BJ (cell line): ENCODE measurements around the gene PRSS33. TPM values are rescaled to one million over a fixed set of nuclear protein-coding genes. Genes with fewer than 3 reads are reported as not detected.

ENCODE experiments used
- CTCF ChIA-PET: fragments of 350-600 bp; formaldehyde crosslinking; extraction: SDS; loops from one replicate; lab custom pipeline; 2021; ENCODE audit warnings: antibody characterized with exemption, inconsistent platforms; lab: Yijun Ruan, JAX
- POLR2A ChIA-PET: fragments of 300-600 bp; sonication (Branson Sonifier 250); formaldehyde crosslinking; extraction: SDS; loops from one replicate; lab custom pipeline; 2021; ENCODE audit warnings: antibody characterized with exemption; lab: Charles Lee
- DNase-seq: peaks from one replicate; pipeline ENCODE4 v3.0.0-alpha.2; 2011; ENCODE audit warnings: low read depth
- H3K27me3 ChIP-seq: 2 replicates; pipeline ENCODE4 v1.6.0; 2011; ENCODE audit warnings: low read length; ENCODE audit not compliant: control insufficient read depth, insufficient read depth
- H3K36me3 ChIP-seq: 2 replicates; pipeline ENCODE4 v1.5.1; 2011; ENCODE audit warnings: low read length; ENCODE audit not compliant: control insufficient read depth, insufficient read depth
- H3K4me3 ChIP-seq: 2 replicates; pipeline ENCODE4 v1.5.1; 2011; ENCODE audit warnings: low read depth, mild to moderate bottlenecking, control low read depth, low read length
- CTCF ChIP-seq: IDR thresholded peaks from 2 replicates; pipeline ENCODE4 v1.5.1; 2011; ENCODE audit warnings: low read depth, mild to moderate bottlenecking, control low read depth, inconsistent platforms, low read length, moderate library complexity; ENCODE audit not compliant: insufficient read depth
- polyA plus RNA-seq: library from polyadenylated mRNA; depleted of rRNA; stranded (reverse); fragments of >200 nt; gene quantifications from 2 replicates; pipeline ENCODE4 v1.2.3, GENCODE V29; 2011

The PRSS33 gene
- polyA plus RNA-seq, 1 experiment, result not detected

- no peak for TF ChIP-seq CTCF
- Histone ChIP-seq H3K27me3 (no peaks in the 10 kb centered on the region; the same call in 1 of the 2 replicates), H3K36me3 (peaks cover 20% of the 10 kb centered on the region), H3K4me3 (peak overlapping the region; percentile 76)
- no peak for DNase-seq
- POLR2A ChIA-PET, result no interaction called here
- CTCF ChIA-PET, result interaction anchor here (0.9 kb wide), 1 partner anchor 91 kb away, joined by 5 read pairs; no protein-coding TSS in a partner anchor
Measured at GRCh38 chr16:2776500-2777139, 10.7 kb downstream of the PRSS33 start.

- POLR2A ChIA-PET, result no interaction called here
- peak overlapping the region; percentile 76 for H3K4me3 ChIP-seq
- no peak for DNase-seq
- CTCF ChIA-PET, result interaction anchor here (0.9 kb wide), 1 partner anchor 92 kb away, joined by 5 read pairs; no protein-coding TSS in a partner anchor
- TF ChIP-seq CTCF, result no peak
- H3K36me3 ChIP-seq, result peaks cover 24% of the 10 kb centered on the region
- no peaks in the 10 kb centered on the region; the same call in 1 of the 2 replicates for H3K27me3 ChIP-seq
Measured at GRCh38 chr16:2775765-2776499, 11.4 kb downstream of the PRSS33 start.

GRCh38 chr16:2775131-2775716 is 12.1 kb downstream of the PRSS33 start:
- TF ChIP-seq CTCF, result no peak

GRCh38 chr16:2774161-2774891 is 13.0 kb downstream of the PRSS33 start:
- ChIA-PET POLR2A (no interaction called here), CTCF (interaction anchor here (1.3 kb wide), 1 partner anchor 16 kb away, joined by 5 read pairs; no protein-coding TSS in a partner anchor)
- no peak overlapping the region for H3K4me3 ChIP-seq
- H3K36me3 ChIP-seq, result peaks cover 38% of the 10 kb centered on the region
- no peak for DNase-seq
- no peaks in the 10 kb centered on the region for H3K27me3 ChIP-seq
- TF ChIP-seq CTCF, result no peak

More at GRCh38 chr16:2775131-2775716, 12.1 kb downstream of the PRSS33 start:
- Histone ChIP-seq H3K27me3 (no peaks in the 10 kb centered on the region), H3K4me3 (no peak overlapping the region), H3K36me3 (peaks cover 30% of the 10 kb centered on the region)
- POLR2A ChIA-PET, result no interaction called here
- CTCF ChIA-PET, result interaction anchor here (1.3 kb wide), 1 partner anchor 17 kb away, joined by 5 read pairs; no protein-coding TSS in a partner anchor
- DNase-seq, result no peak
